ENCODE results near the gene DNMT1. TPM values are rescaled to one million over a fixed set of nuclear protein-coding genes. Genes with fewer than 3 reads are reported as not detected.
A peak's percentile ranks its signal among the peaks of the same experiment; 100 is the strongest.

DNMT1 gene
- total and polyA plus RNA-seq, 2 experiments from 2014 or later: 78.2 to 106 TPM

GRCh38 chr19:10189616-10190015, 5.1 kb downstream of the DNMT1 start:
- Histone ChIP-seq H3K9me3 (ENCODE audit: low read depth) (no peaks in the 10 kb centered on the region), H3K4me1 (ENCODE audit: low read depth) (peaks cover 3% of the 10 kb centered on the region), H3K27ac (no peak overlapping the region), H3K27me3 (no peaks in the 10 kb centered on the region), H3K36me3 (no peaks in the 10 kb centered on the region), H3K4me3 (no peak overlapping the region)
- no peak for DNase-seq (ENCODE audit: low read depth in 1 of 2, low spot score in 1 of 2)
- TF ChIP-seq CTCF (IDR thresholded peaks at IDR 0.05; ENCODE audit: low read depth, low read length): no peak

- H3K36me3 ChIP-seq: no peaks in the 10 kb centered on the region
These were observed 7.4 kb downstream of the DNMT1 start for GRCh38 chr19:10187315-10187714.

GRCh38 chr19:10184636-10185035, 10.1 kb downstream of the DNMT1 start:
- Histone ChIP-seq H3K36me3 (peaks cover 7% of the 10 kb centered on the region), H3K27me3 (no peaks in the 10 kb centered on the region), H3K4me1 (ENCODE audit: low read depth) (no peaks in the 10 kb centered on the region), H3K4me3 (no peak overlapping the region), H3K27ac (no peak overlapping the region), H3K9me3 (ENCODE audit: low read depth) (no peaks in the 10 kb centered on the region)
- no peak for TF ChIP-seq CTCF (IDR thresholded peaks at IDR 0.05; ENCODE audit: low read depth, low read length)
- no peak for DNase-seq (ENCODE audit: low read depth in 1 of 2, low spot score in 1 of 2)

More at GRCh38 chr19:10187315-10187714, 7.4 kb downstream of the DNMT1 start:
- Histone ChIP-seq H3K27me3 (no peaks in the 10 kb centered on the region), H3K4me1 (ENCODE audit: low read depth) (no peaks in the 10 kb centered on the region), H3K27ac (peak overlapping the region; percentile 72), H3K4me3 (no peak overlapping the region), H3K9me3 (ENCODE audit: low read depth) (no peaks in the 10 kb centered on the region)
- DNase-seq (ENCODE audit: low read depth in 1 of 2, low spot score in 1 of 2): no peak
- no peak for TF ChIP-seq CTCF (IDR thresholded peaks at IDR 0.05; ENCODE audit: low read depth, low read length)

- DNase-seq (ENCODE audit: low read depth in 1 of 2, low spot score in 1 of 2): no peak
- Histone ChIP-seq H3K36me3 (peaks cover 12% of the 10 kb centered on the region), H3K4me3 (no peak overlapping the region), H3K27ac (no peak overlapping the region), H3K9me3 (ENCODE audit: low read depth) (no peaks in the 10 kb centered on the region), H3K4me1 (ENCODE audit: low read depth) (no peaks in the 10 kb centered on the region), H3K27me3 (no peaks in the 10 kb centered on the region)
- TF ChIP-seq CTCF (IDR thresholded peaks at IDR 0.05; ENCODE audit: low read depth, low read length): no peak
These were observed 10.8 kb downstream of the DNMT1 start for GRCh38 chr19:10183926-10184325.

- peaks cover 12% of the 10 kb centered on the region for H3K36me3 ChIP-seq
- H3K27me3 ChIP-seq: no peaks in the 10 kb centered on the region
- H3K9me3 ChIP-seq (ENCODE audit: low read depth): no peaks in the 10 kb centered on the region
- H3K27ac ChIP-seq: no peak overlapping the region
- no peak overlapping the region for H3K4me3 ChIP-seq
- H3K4me1 ChIP-seq (ENCODE audit: low read depth): no peaks in the 10 kb centered on the region
- DNase-seq (ENCODE audit: low read depth in 1 of 2, low spot score in 1 of 2): no peak
- TF ChIP-seq CTCF (IDR thresholded peaks at IDR 0.05; ENCODE audit: low read depth, low read length): no peak
These were observed 11.9 kb downstream of the DNMT1 start for GRCh38 chr19:10182847-10183246.

GRCh38 chr19:10182076-10182475, 12.7 kb downstream of the DNMT1 start:
- peaks cover 12% of the 10 kb centered on the region for H3K36me3 ChIP-seq
- DNase-seq (ENCODE audit: low read depth in 1 of 2, low spot score in 1 of 2): no peak

More at GRCh38 chr19:10182076-10182475, 12.7 kb downstream of the DNMT1 start:
- no peaks in the 10 kb centered on the region for H3K27me3 ChIP-seq
- no peaks in the 10 kb centered on the region for H3K4me1 ChIP-seq (ENCODE audit: low read depth)
- TF ChIP-seq CTCF (IDR thresholded peaks at IDR 0.05; ENCODE audit: low read depth, low read length): no peak
- no peaks in the 10 kb centered on the region for H3K9me3 ChIP-seq (ENCODE audit: low read depth)
- no peak overlapping the region for H3K4me3 ChIP-seq
- H3K27ac ChIP-seq: no peak overlapping the region

Measured in cardiac muscle cell (in vitro differentiated cells and primary cell).